Hepatocyte (in vitro differentiated cells): Measurements from ENCODE around the gene UBE2L5. TPM values are rescaled to one million over a fixed set of nuclear protein-coding genes. Genes with fewer than 3 reads are reported as not detected.

ENCODE experiments used
- DNase-seq: peaks from one replicate; pipeline ENCODE4 v3.0.0-alpha.2; 2016; ENCODE audit warnings: low spot score
- H2AFZ ChIP-seq: fragments of 200-600 bp; sonication (generic); 2 replicates; pipeline ENCODE4 v1.6.0; 2016; ENCODE audit warnings: antibody characterized with exemption, mild to moderate bottlenecking
- H3K27ac ChIP-seq: fragments of 200-600 bp; sonication (generic); 2 replicates; pipeline ENCODE4 v1.5.1; 2016; ENCODE audit warnings: mild to moderate bottlenecking
- H3K27me3 ChIP-seq: fragments of 200-600 bp; sonication (generic); 2 replicates; pipeline ENCODE4 v1.6.1; 2016
- H3K36me3 ChIP-seq: fragments of 200-600 bp; sonication (generic); replicated peaks from 2 replicates; pipeline ENCODE4 v1.5.1; 2016; ENCODE audit warnings: low read depth; ENCODE audit not compliant: insufficient read depth
- H3K4me1 ChIP-seq: fragments of 200-600 bp; sonication (generic); 2 replicates; pipeline ENCODE4 v1.5.1; 2016; ENCODE audit warnings: mild to moderate bottlenecking, moderate library complexity; ENCODE audit not compliant: insufficient read depth
- H3K4me2 ChIP-seq: fragments of 200-600 bp; sonication (generic); 2 replicates; pipeline ENCODE4 v1.6.0; 2016
- H3K4me3 ChIP-seq: fragments of 200-600 bp; sonication (generic); 2 replicates; pipeline ENCODE4 v1.5.1; 2016; ENCODE audit warnings: mild to moderate bottlenecking
- H3K79me2 ChIP-seq: fragments of 200-600 bp; sonication (generic); 2 replicates; pipeline ENCODE4 v1.6.0; 2017; ENCODE audit warnings: mild to moderate bottlenecking
- H3K9me2 ChIP-seq: fragments of 200-600 bp; sonication (generic); replicated peaks from 2 replicates; pipeline ENCODE4 v1.6.0; 2017; ENCODE audit warnings: mild to moderate bottlenecking; ENCODE audit not compliant: insufficient read depth
- H3K9me3 ChIP-seq: fragments of 200-600 bp; sonication (generic); 2 replicates; pipeline ENCODE4 v1.5.1; 2016; ENCODE audit warnings: low read depth, mild to moderate bottlenecking
- H4K20me1 ChIP-seq: fragments of 200-600 bp; sonication (generic); 2 replicates; pipeline ENCODE4 v1.6.0; 2016; ENCODE audit warnings: mild to moderate bottlenecking; ENCODE audit not compliant: insufficient read depth, poor library complexity, severe bottlenecking
- EZH2 ChIP-seq: fragments of 200-600 bp; sonication (generic); IDR thresholded peaks from 2 replicates; pipeline ENCODE4 v1.6.1; 2016; ENCODE audit warnings: antibody characterized with exemption, mild to moderate bottlenecking, borderline replicate concordance
- EZH2phosphoT487 ChIP-seq: fragments of 200-600 bp; sonication (generic); IDR thresholded peaks from one replicate; pipeline ENCODE4 v1.6.1; 2018; ENCODE audit warnings: antibody characterized with exemption, mild to moderate bottlenecking, low read depth, moderate library complexity; ENCODE audit not compliant: unreplicated experiment, severe bottlenecking
- WGBS: methylation state at CpG from one replicate; pipeline ENCODE4 v1.1.6; 2016; ENCODE audit warnings: low lambda C conversion rate; ENCODE audit errors: missing lambda C conversion rate; 5-methylcytosine and 5-hydroxymethylcytosine counted together
- polyA plus RNA-seq: library from polyadenylated mRNA; unstranded; fragments of >200 nt; fragmentation: Nextera tagmentation; extraction: Ambion mirVana; gene quantifications from 2 replicates; pipeline ENCODE4 v1.2.1, GENCODE V29; 2016
- total RNA-seq: library from RNA; depleted of rRNA; stranded (reverse); fragments of >200 nt; gene quantifications from 2 replicates; pipeline ENCODE4 v1.2.3, GENCODE V29; 2014
- TF ChIP-seq, protein P1 (sequence below): fragments of 200-600 bp; sonication (generic); IDR thresholded peaks from 2 replicates; pipeline ENCODE4 v1.5.1; 2016; ENCODE audit warnings: antibody characterized with exemption, mild to moderate bottlenecking; ENCODE audit not compliant: poor library complexity

Gene UBE2L5
- total and polyA plus RNA-seq, 2 experiments from 2014 or later = not detected

DNA sequence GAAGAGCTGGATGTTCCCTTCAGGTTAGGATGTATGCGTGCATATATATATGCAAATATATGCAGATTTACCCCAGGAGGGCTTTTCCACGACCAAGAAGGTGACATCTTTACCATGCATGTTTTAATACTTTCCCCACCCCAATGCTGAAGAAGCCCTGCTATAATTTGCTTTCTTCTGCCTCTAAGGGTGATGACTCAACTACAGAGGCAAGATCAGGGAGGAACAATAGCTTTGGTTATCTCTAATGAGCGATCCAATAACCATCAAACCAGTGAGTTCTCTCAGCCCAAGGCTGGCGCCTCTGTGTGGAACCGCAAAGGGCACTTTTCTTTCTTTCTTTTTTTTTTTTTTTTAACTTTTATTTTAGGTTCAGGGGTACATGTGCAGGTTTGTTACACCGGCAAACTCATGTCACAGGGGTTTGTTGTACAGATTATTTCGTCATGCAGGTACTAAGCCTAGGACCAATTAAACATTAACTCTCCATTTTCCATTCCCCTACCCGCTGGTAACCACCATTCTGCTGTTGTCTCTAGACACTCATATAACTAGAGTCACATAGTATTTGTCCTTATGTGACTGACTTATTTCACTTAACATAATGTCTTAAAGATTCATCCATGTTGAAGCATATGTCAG, 25.7 kb upstream of the UBE2L5 start:
- Histone ChIP-seq H3K36me3 (no peaks in the 10 kb centered on the region), H4K20me1 (no peaks in the 10 kb centered on the region), H3K27ac (peak overlapping the region; percentile 92), H3K9me3 (no peaks in the 10 kb centered on the region), H3K4me1 (no peaks in the 10 kb centered on the region), H3K27me3 (no peaks in the 10 kb centered on the region), H3K4me2 (peak overlapping the region; percentile 77), H3K79me2 (no peaks in the 10 kb centered on the region), H3K9me2 (no peaks in the 10 kb centered on the region), H2AFZ (no peak overlapping the region), H3K4me3 (no peak overlapping the region)
- TF ChIP-seq EZH2phosphoT487 = no peak
- TF ChIP-seq, protein P1, sequence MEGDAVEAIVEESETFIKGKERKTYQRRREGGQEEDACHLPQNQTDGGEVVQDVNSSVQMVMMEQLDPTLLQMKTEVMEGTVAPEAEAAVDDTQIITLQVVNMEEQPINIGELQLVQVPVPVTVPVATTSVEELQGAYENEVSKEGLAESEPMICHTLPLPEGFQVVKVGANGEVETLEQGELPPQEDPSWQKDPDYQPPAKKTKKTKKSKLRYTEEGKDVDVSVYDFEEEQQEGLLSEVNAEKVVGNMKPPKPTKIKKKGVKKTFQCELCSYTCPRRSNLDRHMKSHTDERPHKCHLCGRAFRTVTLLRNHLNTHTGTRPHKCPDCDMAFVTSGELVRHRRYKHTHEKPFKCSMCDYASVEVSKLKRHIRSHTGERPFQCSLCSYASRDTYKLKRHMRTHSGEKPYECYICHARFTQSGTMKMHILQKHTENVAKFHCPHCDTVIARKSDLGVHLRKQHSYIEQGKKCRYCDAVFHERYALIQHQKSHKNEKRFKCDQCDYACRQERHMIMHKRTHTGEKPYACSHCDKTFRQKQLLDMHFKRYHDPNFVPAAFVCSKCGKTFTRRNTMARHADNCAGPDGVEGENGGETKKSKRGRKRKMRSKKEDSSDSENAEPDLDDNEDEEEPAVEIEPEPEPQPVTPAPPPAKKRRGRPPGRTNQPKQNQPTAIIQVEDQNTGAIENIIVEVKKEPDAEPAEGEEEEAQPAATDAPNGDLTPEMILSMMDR = no peak
- TF ChIP-seq EZH2 = no peak
- 55% methylated on average over 8 of the region's 8 CpGs for WGBS
- DNase-seq = no peak

DNA sequence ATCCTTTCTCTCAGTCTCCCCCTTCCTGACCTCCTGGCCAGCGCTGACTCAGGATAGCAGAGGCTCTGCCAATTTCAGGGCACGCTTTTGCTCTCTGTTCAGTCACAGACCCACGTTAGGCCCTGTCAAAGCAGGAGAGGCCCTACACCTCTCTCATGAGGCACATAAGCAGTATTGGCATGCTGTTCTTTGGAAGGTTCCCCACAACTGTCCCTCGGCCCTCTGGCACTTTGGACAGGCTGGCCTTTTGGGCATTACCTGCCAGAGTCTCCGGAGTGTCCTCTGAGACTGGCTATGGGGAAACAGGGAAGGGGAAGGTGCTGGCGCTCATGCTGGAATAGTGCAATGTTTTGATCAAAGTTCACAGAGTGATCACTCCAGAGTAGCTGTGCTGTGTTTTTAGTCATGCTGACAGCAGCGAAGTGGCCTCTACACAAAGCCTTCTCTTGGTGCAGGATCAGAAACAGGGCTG, 23.7 kb upstream of the UBE2L5 start:
- H2AFZ ChIP-seq = no peak overlapping the region
- 86% methylated on average over 7 of the region's 7 CpGs for WGBS
- H3K36me3 ChIP-seq = no peaks in the 10 kb centered on the region

DNA sequence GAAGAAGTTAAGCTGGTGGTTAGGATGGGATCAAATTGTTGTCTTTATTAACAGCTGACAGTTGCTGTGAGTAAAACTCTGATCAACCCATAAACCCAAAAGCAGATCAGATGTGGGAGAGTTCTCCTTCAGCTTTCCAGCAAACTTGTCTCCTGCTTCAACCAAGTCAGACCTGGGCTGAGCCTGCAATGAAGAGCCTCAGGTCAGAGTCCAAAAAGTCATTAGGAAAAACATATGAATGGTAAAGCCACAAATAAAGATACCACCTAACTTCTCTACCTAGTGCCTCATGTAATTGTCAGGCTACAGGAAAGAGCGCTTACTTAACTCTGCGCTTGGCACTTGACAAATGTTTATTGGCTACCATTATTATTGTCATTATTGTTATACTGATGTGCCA, 21.9 kb upstream of the UBE2L5 start:
- Histone ChIP-seq H3K79me2 (no peaks in the 10 kb centered on the region), H3K4me2 (no peak overlapping the region), H3K9me3 (no peaks in the 10 kb centered on the region), H3K27me3 (no peaks in the 10 kb centered on the region), H3K27ac (no peak overlapping the region), H3K4me3 (no peak overlapping the region), H3K36me3 (no peaks in the 10 kb centered on the region), H3K4me1 (no peaks in the 10 kb centered on the region), H3K9me2 (no peaks in the 10 kb centered on the region), H2AFZ (no peak overlapping the region), H4K20me1 (no peaks in the 10 kb centered on the region)
- 95% methylated on average over 2 of the region's 2 CpGs for WGBS
- TF ChIP-seq, protein P1 = no peak
- no peak for TF ChIP-seq EZH2
- TF ChIP-seq EZH2phosphoT487 = no peak
- DNase-seq = no peak

More for the DNA sequence above, 23.7 kb upstream of the UBE2L5 start:
- DNase-seq = no peak
- Histone ChIP-seq H3K79me2 (no peaks in the 10 kb centered on the region), H3K9me3 (no peaks in the 10 kb centered on the region), H3K4me1 (no peaks in the 10 kb centered on the region), H3K4me2 (no peak overlapping the region), H3K27ac (peak overlapping the region; percentile 59), H3K27me3 (no peaks in the 10 kb centered on the region), H3K4me3 (no peak overlapping the region), H4K20me1 (no peaks in the 10 kb centered on the region), H3K9me2 (no peaks in the 10 kb centered on the region)
- TF ChIP-seq EZH2phosphoT487 = no peak

DNA sequence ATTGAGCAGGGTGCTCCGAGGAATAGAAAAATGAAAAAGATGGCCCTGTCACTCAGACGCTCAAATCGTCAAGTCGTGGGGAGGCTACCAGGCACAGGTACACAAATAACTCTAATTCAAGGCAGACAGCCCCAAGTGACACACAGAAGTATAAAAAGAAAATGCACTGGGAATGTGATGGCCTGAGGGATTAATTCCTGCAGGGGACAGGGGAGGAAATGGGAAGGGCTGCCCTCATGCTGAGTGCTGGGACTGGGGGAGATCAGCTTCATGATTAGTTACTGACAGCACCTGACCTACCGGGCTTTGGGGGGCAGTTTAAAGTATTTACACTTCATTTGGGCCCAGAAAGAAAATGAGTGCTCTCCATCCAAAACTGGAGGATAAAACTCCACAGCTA, 20.9 kb upstream of the UBE2L5 start:
- TF ChIP-seq EZH2phosphoT487 (no peak), EZH2 (no peak)
- Histone ChIP-seq H3K9me3 (no peaks in the 10 kb centered on the region), H3K36me3 (no peaks in the 10 kb centered on the region), H3K9me2 (no peaks in the 10 kb centered on the region), H2AFZ (no peak overlapping the region), H3K27ac (no peak overlapping the region), H3K27me3 (no peaks in the 10 kb centered on the region), H4K20me1 (no peaks in the 10 kb centered on the region), H3K4me3 (no peak overlapping the region), H3K4me1 (no peaks in the 10 kb centered on the region), H3K79me2 (no peaks in the 10 kb centered on the region), H3K4me2 (no peak overlapping the region)
- no peak for DNase-seq
- WGBS = 90% methylated on average over 5 of the region's 5 CpGs
